ENCODE results near the gene TNFSF13B.
"Not testable (repeated sequence)": the region's sequence is repeated elsewhere in the genome, so short reads cannot be mapped to it uniquely, and the experiment has no call there.

TNFSF13B gene

GRCh38 chr13:108283110-108283509 is 13.6 kb downstream of the TNFSF13B start:
- no peak for DNase-seq

- DNase-seq: no peak
Observed at GRCh38 chr13:108288741-108289140, 19.2 kb downstream of the TNFSF13B start.

- DNase-seq: no peak
Observed at GRCh38 chr13:108289819-108290218, 20.3 kb downstream of the TNFSF13B start.

- no peak for DNase-seq
Observed at GRCh38 chr13:108297114-108297513, 27.6 kb downstream of the TNFSF13B start.

- no peak for DNase-seq
Observed at GRCh38 chr13:108302279-108302678, 32.8 kb downstream of the TNFSF13B start.

GRCh38 chr13:108304170-108305016 is 34.9 kb downstream of the TNFSF13B start:
- peak; percentile 85 to 88 for DNase-seq

GRCh38 chr13:108305655-108306054 is 36.1 kb downstream of the TNFSF13B start:
- DNase-seq: no peak

- no peak for DNase-seq
Observed at GRCh38 chr13:108306860-108307259, 37.3 kb downstream of the TNFSF13B start.

GRCh38 chr13:108311596-108311995 is 42.1 kb downstream of the TNFSF13B start:
- not testable (repeated sequence) for DNase-seq

- peak in 1 of 2 donors; percentile 13 for DNase-seq
Observed at GRCh38 chr13:108313382-108313781, 43.9 kb downstream of the TNFSF13B start.

- no peak for DNase-seq
Observed at GRCh38 chr13:108315273-108315672, 45.8 kb downstream of the TNFSF13B start.

GRCh38 chr13:108315991-108316390 is 46.5 kb downstream of the TNFSF13B start:
- no peak for DNase-seq

GRCh38 chr13:108316413-108316812 is 46.9 kb downstream of the TNFSF13B start:
- no peak for DNase-seq

GRCh38 chr13:108322206-108322824 is 52.8 kb downstream of the TNFSF13B start:
- peak; percentile 41 to 78 for DNase-seq

- peak; percentile 74 to 94 for DNase-seq
Observed at GRCh38 chr13:108323031-108323430, 53.5 kb downstream of the TNFSF13B start.

GRCh38 chr13:108325863-108326262 is 56.3 kb downstream of the TNFSF13B start:
- no peak for DNase-seq

- DNase-seq: peak; percentile 65 to 70
Observed at GRCh38 chr13:108326309-108326708, 56.8 kb downstream of the TNFSF13B start.

GRCh38 chr13:108328848-108329247 is 59.3 kb downstream of the TNFSF13B start:
- DNase-seq: no peak

- no peak for DNase-seq
Observed at GRCh38 chr13:108332791-108333190, 63.3 kb downstream of the TNFSF13B start.

- peak in 1 of 2 donors; percentile 39 for DNase-seq
Observed at GRCh38 chr13:108342369-108343289, 73.1 kb downstream of the TNFSF13B start.

- DNase-seq: no peak
Observed at GRCh38 chr13:108345016-108345415, 75.5 kb downstream of the TNFSF13B start.

- DNase-seq: no peak
Observed at GRCh38 chr13:108346376-108346775, 76.9 kb downstream of the TNFSF13B start.

GRCh38 chr13:108349269-108349668 is 79.8 kb downstream of the TNFSF13B start:
- DNase-seq: no peak

All from inflammatory macrophage treated with lipopolysaccharide for 1 hour (primary cell).